HFFc6 (cell line): ENCODE data around the gene PTPRK. TPM values are rescaled to one million over a fixed set of nuclear protein-coding genes. Genes with fewer than 3 reads are reported as not detected.

ENCODE experiments used
- DNase-seq: peaks from one replicate; pipeline ENCODE4 v3.0.0-alpha.2; 2018
- H3K27ac Mint-ChIP-seq: 2 replicates; pipeline ENCODE4 v1.8.0; 2020; ENCODE audit warnings: mild to moderate bottlenecking, mixed read lengths
- H3K27me3 Mint-ChIP-seq: 2 replicates; pipeline ENCODE4 v1.8.0; 2021; ENCODE audit warnings: mild to moderate bottlenecking, moderate library complexity, mixed read lengths; ENCODE audit not compliant: insufficient read depth
- H3K36me3 Mint-ChIP-seq: 2 replicates; pipeline ENCODE4 v1.8.0; 2021; ENCODE audit warnings: low read depth, mixed read lengths
- H3K4me1 Mint-ChIP-seq: 2 replicates; pipeline ENCODE4 v1.8.0; 2020; ENCODE audit warnings: low read depth, mixed read lengths
- H3K4me3 Mint-ChIP-seq: 2 replicates; pipeline ENCODE4 v1.8.0; 2020; ENCODE audit warnings: mild to moderate bottlenecking, moderate library complexity, mixed read lengths
- H3K9me3 Mint-ChIP-seq: 2 replicates; pipeline ENCODE4 v1.8.0; 2020; ENCODE audit warnings: mild to moderate bottlenecking, mixed read lengths
- total RNA-seq, 6 experiments: library from RNA; stranded (reverse); fragmentation: NEBNext Ultra II Directional; extraction: Animal tissue kit (Norgen Biotek cat#: 25700); gene quantifications; 2 replicates in 1 of 6; 3 replicates in 5 of 6; pipeline ENCODE4 v1.2.3, GENCODE V29; 2021
- TF ChIP-seq, protein P1 (sequence below): fragments of 200-600 bp; sonication (generic); IDR thresholded peaks from 2 replicates; pipeline ENCODE4 v1.5.0; 2021; ENCODE audit warnings: antibody characterized with exemption, mild to moderate bottlenecking

PTPRK gene
- total RNA-seq, 6 experiments from 2014 or later = 92.8 to 104 (median 97.3) TPM

DNA sequence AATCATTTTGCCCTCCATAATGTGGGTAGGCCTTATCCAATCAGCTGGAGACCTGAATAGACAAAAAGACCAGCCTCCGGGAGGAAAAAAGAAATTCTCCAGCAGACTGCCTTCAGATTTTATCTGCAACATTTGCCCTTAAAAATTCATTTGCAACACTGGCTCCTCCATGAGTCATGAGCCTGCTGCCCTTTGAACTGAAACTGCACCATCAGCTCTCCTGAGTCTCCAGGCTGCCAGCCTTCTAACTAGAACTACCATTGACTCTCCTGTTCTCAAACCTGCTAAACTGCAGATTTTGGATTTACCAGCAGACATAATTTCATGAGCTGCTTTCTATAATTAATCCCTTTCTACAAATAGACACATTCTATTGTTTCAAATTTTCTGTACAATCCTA, 395.7 kb downstream of the PTPRK start:
- peak; percentile 23 for DNase-seq
- Mint-ChIP-seq H3K27me3 (peaks cover 1% of the 10 kb centered on the region; the same call in 1 of the 2 replicates), H3K4me1 (peaks cover 26% of the 10 kb centered on the region), H3K9me3 (no peaks in the 10 kb centered on the region), H3K4me3 (no peak overlapping the region), H3K36me3 (peaks cover 21% of the 10 kb centered on the region), H3K27ac (no peak overlapping the region)
- TF ChIP-seq, protein P1, sequence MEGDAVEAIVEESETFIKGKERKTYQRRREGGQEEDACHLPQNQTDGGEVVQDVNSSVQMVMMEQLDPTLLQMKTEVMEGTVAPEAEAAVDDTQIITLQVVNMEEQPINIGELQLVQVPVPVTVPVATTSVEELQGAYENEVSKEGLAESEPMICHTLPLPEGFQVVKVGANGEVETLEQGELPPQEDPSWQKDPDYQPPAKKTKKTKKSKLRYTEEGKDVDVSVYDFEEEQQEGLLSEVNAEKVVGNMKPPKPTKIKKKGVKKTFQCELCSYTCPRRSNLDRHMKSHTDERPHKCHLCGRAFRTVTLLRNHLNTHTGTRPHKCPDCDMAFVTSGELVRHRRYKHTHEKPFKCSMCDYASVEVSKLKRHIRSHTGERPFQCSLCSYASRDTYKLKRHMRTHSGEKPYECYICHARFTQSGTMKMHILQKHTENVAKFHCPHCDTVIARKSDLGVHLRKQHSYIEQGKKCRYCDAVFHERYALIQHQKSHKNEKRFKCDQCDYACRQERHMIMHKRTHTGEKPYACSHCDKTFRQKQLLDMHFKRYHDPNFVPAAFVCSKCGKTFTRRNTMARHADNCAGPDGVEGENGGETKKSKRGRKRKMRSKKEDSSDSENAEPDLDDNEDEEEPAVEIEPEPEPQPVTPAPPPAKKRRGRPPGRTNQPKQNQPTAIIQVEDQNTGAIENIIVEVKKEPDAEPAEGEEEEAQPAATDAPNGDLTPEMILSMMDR = no peak

DNA sequence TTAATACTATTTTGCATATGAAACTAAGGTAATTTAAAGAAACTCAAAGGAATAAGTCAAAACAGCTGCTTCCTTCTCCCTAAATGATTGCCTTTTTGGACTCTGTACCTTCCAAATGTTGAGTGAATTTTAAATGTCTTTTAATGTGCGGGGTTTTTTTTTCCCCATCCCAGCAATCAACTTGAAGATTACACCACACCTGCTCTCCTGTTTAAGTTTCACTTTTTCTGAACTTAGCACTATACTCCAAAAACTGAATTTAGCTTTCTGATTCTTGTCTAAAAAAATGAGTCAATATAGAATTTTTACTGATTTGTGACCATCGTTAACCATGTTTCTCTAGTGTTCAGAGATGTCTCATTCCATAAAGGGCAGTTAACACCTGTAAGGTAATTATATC, 398.8 kb downstream of the PTPRK start:
- DNase-seq = no peak
- H3K36me3 Mint-ChIP-seq = peaks cover 9% of the 10 kb centered on the region
- H3K27me3 Mint-ChIP-seq = peaks cover 1% of the 10 kb centered on the region; the same call in 1 of the 2 replicates
- no peak overlapping the region for H3K27ac Mint-ChIP-seq
- H3K4me1 Mint-ChIP-seq = peaks cover 37% of the 10 kb centered on the region
- no peak overlapping the region for H3K4me3 Mint-ChIP-seq
- no peaks in the 10 kb centered on the region for H3K9me3 Mint-ChIP-seq
- TF ChIP-seq, protein P1 = no peak

DNA sequence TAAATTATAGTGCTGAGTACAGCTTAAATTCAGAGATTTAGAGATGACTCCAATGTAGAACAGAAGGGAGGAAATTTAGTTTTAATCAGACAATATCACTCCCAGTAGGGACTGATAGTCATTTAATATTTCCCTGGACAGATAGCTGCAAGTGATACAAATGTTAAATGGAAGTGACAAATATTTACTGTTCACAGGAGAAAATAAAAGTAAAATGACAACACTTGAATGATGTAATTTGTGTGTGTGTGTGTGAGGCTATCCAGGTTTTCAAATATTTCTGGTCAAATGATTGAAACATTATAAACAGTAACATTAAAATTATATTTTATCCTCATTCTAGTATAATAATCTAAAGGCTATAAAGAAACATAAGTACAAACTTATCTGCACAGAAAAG, 399.2 kb downstream of the PTPRK start:
- Mint-ChIP-seq H3K27me3 (peaks cover 1% of the 10 kb centered on the region; the same call in 1 of the 2 replicates), H3K36me3 (peaks cover 8% of the 10 kb centered on the region), H3K27ac (no peak overlapping the region), H3K9me3 (no peaks in the 10 kb centered on the region), H3K4me1 (peaks cover 32% of the 10 kb centered on the region), H3K4me3 (no peak overlapping the region)
- TF ChIP-seq, protein P1 = no peak
- no peak for DNase-seq

DNA sequence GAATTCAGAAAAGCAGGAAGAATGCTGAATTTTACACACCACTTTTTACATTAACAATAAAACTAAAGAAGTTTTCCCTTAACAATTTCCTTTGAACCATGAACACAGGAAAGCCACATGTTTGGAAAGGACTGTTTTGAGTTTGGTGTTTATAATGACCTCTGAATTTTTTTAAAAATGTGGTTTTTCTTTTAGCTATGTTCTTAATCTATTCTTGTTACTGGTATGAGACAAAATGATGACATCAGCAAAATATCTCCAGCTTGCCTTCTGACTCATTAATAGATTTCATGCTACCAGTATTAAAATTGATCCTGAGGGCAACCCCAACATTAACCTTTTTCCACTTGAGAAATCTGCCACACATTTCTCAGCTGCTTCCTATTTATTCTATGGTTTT, 402.0 kb downstream of the PTPRK start:
- TF ChIP-seq, protein P1 = no peak
- Mint-ChIP-seq H3K27me3 (no peaks in the 10 kb centered on the region; the same call in none of the 2 replicates), H3K9me3 (no peaks in the 10 kb centered on the region), H3K36me3 (peaks cover 9% of the 10 kb centered on the region), H3K27ac (peak overlapping the region; percentile 59), H3K4me3 (peak overlapping the region; percentile 4; the same call in 1 of the 2 replicates), H3K4me1 (peaks cover 20% of the 10 kb centered on the region)
- peak; percentile 48 for DNase-seq

DNA sequence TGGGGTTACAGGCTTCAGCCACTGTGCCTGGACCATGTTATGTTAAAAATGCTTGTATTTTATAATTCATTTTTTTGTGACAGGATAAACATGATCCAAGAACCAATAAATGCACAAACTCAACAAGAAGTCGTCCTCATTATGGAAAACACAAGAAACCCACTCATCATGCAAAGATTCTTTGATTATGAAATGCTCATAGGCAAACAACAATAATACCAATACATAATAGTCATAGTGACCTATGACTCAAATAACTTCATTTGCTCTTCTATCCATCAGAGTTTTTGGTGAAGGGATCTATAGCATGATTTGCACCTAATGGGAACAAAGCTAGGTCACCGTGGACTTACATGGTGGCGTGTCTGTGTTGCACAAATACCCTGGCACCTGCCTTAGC, 402.5 kb downstream of the PTPRK start:
- no peaks in the 10 kb centered on the region; the same call in none of the 2 replicates for H3K27me3 Mint-ChIP-seq
- no peaks in the 10 kb centered on the region for H3K9me3 Mint-ChIP-seq
- peaks cover 23% of the 10 kb centered on the region for H3K4me1 Mint-ChIP-seq
- peak overlapping the region; percentile 59 for H3K27ac Mint-ChIP-seq
- H3K36me3 Mint-ChIP-seq = peaks cover 9% of the 10 kb centered on the region
- DNase-seq = no peak
- no peak overlapping the region; the same call in 1 of the 2 replicates for H3K4me3 Mint-ChIP-seq
- TF ChIP-seq, protein P1 = no peak
